Stimulated activated CD8-positive, alpha-beta memory T cell treated with anti-CD3 and anti-CD28 coated beads, Interleukin-2, amount 100 ng/mL, for 1 hour (primary cell): Measurements from ENCODE around the gene TRIM26.
"Not testable (repeated sequence)": the region's sequence is repeated elsewhere in the genome, so short reads cannot be mapped to it uniquely, and the experiment has no call there.

Experiments used
- DNase-seq, 2 donors: peaks; one replicate each; pipeline ENCODE4 v3.0.0-alpha.2; 2020; ENCODE audit warnings: low read depth in 2 of 2

Gene TRIM26

DNA sequence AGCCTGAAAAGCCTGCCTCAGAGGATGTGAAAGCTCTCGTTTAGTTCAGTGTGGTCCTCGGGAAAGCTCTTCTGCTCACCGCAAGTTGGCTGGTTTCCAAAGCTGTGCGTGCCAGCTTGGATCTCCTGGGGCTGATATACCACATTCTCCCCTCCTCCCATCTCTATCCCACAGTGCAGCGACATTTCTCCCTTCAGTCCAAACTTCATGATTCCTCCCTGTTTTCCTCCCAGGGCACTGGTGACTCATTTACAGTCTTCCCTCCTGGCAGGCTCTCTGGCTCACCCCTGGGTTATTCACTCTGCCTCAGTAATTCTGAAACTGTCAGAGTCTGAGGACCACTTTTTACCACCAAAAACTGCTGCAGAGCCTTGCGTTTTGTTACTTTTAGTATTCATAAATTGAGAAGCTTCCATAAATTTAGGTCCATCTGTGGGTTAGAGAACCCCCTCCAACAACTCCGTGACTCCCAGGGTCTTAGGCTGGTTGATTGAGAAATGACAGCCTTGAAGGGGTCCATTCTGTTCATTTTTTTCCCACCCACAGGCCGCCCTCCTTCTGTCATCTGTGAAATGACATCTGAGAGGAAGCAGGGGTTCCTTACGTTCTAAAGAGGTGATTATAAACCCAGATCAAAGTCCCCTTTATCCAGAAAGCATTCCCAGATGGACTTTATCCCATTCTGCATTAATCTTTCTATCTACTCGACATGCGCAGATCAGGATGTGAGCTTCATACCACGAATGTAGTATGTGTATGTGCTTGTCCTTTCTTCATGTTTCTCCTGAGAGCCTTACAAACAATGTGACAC, 58.3 kb downstream of the TRIM26 start:
- no peak for DNase-seq

GRCh38 chr6:30154061-30154460, 59.1 kb downstream of the TRIM26 start:
- no peak for DNase-seq

DNA sequence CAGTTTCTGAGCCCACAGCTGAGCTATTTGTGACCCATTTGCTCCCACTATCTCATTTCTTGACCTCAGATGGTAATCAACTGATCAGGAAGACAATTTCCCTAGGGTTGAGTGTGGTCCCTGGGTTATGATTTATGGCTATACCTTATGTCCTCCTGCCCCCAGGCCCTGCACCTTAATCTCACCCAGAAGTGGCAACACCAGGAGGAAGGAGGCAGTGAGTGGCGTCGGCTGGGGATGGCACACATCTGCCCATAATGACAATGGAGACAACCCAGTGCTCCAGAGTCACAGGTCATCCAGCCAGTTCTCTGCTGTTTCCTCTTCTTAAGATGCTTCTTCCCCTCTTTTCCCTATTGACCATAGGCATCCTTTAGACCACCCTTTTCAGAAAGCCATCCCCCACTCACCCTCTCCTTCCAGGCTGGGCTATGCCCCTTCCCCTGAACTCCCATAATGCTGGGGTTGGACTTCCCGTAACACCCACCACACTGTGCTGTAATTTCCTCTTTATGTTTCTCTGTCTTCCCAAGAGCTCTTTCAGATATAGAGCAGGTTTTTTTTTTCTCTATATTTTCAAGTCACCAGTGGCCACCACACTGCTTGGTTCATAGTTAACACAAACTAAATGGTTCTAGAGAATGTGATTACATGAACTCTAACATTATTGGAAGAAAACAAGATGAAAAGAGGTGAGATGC, 60.1 kb downstream of the TRIM26 start:
- DNase-seq: no peak

DNA sequence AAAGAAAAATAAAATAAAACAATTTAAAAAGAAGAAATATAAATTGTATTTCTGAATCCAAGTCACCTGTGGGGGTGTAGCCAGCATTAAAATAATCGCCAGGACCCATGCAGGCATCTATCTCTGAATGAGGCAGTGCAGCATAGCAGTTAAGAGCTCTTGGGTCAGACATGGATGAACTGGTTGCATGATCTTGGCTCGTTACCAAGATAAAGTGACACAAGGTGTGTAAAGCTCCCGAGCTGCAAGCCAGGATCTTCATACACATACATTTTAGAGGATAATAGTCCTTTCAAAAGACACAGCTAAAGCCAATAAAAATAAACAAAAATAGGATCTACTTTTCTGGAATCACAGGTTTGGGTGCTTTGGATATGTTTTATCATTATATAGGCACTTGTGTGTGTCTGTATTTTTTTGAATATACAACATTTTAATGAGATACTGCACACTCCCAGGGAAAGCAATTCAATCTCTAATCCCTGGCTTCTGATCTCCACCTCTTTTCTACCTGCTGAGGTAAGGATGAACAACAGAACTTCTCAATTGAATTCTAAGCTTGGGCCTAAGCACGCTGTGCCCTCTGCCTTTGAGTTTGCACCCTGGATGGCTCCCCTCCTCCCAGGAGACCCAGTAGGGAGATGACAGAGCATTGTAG, 61.1 kb downstream of the TRIM26 start:
- DNase-seq: no peak

GRCh38 chr6:30151580-30151979, 61.6 kb downstream of the TRIM26 start:
- DNase-seq: no peak

GRCh38 chr6:30150671-30151395, 62.4 kb downstream of the TRIM26 start:
- no peak for DNase-seq

DNA sequence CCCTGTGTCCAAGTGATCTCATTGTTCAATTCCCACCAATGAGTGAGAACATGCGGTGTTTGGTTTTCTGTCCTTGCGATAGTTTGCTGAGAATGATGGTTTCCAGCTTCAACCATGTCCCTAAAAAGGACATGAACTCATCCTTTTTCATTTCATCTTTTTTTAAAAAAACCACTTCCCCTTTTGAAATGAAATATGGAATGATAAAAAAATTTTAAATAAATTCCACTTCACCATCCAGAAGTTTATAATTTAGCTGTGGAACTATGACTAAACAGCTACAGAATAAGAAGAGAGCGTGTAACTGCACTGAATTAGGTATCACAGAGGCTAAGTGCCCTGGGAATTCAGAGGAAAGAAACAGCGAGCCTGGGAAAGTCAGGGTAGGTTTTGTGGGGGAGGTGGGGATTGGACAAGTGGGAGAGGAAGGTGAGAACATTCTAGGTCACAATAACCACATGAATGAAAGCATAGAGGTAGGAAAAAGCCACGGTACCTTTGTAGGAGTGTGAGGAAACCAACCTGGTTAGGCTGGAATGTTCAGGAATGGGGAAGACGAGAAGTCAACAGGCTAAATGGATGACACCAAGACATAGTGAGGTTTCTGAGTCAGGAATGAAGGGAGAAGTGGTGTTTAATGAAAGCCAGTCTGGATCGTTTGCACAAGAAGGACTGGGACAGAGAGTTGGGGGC, 63.2 kb downstream of the TRIM26 start:
- no peak for DNase-seq

DNA sequence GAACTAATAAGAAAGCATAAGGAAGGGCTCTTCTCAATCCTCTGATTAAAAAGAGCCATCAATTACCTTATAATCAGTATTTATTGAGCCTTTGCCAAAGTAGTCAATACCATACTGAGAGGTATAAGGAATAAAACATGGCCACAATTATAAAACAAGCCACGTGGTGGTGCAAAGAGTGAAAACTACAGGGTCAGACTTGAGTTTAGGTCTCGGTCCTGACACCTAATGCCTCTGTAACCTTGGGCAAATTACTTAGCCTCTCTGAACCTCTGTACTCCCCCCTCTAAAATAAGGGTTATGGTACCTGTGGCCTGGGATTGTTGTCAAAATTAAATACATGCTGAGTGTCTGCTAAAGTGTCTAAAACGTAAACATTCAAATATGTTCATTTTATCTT, 64.0 kb downstream of the TRIM26 start:
- DNase-seq: no peak

GRCh38 chr6:30147096-30147495, 66.1 kb downstream of the TRIM26 start:
- DNase-seq: no peak

GRCh38 chr6:30145818-30146217, 67.4 kb downstream of the TRIM26 start:
- no peak for DNase-seq

DNA sequence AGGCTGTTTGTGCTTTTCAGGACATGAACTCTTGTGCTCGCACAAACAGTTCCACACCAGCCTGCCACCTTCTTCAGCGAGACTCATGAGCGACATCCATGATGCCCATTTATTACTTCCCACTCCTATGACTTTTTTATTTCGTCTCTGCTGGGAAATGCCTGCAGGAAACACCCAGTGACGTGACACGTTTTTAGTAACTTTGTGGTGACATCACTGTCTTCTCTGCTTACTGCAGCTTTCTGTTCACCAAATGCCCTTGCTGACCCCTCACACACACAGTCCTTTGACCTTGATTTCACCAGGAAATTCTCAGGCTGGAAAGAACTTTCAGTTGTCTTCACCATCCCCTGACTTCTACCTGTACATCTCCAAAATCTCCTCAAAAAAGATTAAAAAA, 68.4 kb downstream of the TRIM26 start:
- no peak for DNase-seq

DNA sequence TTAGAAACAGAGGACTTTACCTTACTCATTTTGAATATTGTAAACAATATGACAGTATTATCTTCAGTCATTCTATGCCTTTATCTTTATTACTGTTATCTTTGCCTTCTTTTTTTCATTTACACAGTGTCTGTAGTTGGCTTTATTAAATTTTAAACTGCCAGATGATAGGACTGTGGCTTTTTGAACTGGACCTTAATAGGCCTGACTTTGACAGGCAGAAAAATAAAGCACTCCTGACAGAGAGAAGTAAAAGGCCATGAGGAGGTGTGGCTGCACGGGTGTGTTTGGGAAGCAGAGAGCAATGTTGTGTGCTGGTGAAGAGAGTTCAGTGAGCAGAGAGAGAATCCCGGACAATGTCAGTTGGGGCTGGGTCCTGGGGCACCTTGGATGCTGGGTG, 69.4 kb downstream of the TRIM26 start:
- no peak for DNase-seq

DNA sequence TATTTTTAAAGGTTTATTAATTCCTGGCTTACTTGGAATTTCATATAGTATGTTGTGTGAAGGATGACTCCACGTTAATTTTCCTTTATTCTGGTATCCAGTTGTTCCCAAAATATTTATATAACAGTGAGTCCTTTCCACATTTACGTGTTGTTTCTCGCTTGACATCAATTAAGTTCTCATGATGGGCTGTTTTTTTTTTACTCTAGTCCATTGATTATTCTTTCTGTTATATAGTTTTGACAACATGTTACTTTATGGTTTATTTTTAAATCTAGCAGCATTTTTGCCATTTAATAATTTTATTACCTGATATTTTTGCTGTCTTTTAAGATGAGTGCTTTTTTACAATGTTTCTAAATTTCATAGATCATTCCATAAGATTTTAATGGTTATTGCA, 70.5 kb downstream of the TRIM26 start:
- no peak for DNase-seq

- DNase-seq: not testable (repeated sequence)
Measured at GRCh38 chr6:30140240-30140639, 73.0 kb downstream of the TRIM26 start.

DNA sequence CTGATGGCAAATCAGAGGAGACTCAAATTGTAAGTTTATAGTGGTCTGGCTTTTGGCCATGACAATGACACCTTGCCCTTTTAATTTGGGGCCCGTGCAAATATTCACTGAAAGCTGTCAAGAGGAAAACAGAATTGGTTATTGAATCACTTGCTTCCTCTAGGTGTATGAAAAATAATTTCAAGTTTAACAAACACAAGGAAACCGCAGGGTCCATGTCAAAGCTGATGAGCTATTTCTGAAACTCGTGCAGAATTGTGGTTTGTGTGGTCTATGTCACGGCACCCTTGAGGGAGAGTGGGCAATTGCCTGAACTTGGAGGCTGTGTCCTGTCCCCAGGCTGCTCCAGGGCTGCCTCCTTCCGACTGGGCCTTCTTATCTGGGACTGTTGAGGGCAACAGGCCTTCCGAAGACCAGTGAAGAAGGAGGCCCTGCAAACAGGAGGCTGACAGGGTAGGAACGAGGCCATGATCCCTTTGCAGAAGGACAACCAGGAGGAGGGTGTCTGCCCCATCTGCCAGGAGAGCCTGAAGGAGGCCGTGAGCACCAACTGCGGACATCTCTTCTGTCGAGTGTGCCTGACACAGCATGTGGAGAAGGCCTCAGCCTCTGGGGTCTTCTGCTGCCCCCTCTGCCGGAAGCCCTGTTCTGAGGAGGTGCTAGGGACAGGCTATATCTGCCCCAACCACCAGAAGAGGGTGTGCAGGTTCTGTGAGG, 76.5 kb downstream of the TRIM26 start:
- DNase-seq: no peak

DNA sequence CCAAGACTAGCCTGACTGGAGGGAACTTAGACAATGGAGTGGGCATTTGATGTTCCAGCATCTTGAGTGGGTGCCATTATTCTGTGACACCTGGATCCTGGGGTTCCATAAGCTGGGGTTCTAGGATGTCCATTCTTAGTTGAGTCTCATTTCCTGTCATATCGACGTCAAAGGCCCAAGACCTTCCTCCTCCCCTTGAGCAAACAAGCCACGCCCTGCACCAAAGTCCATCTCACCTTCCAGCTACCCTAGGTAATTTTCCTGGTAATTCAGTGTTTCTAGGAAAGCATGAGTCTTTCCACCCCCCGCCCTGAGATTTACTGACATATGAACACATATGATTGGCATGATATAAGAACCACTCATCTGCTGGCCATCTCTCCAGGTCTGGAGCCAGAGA, 77.4 kb downstream of the TRIM26 start, which contains the start of gene TRIM40:
Gene TRIM40 (plus strand): TSS at position 384 of the 400 bp plus-strand sequence. CDS start 897 bp downstream, outside the sequence.
- DNase-seq: no peak

GRCh38 chr6:30135147-30135546, 78.1 kb downstream of the TRIM26 start:
- DNase-seq: no peak
